Measurements from ENCODE around the gene ADAM12. TPM values are rescaled to one million over a fixed set of nuclear protein-coding genes. Genes with fewer than 3 reads are reported as not detected.

ADAM12 gene
- total and polyA plus RNA-seq, 2 of the 13 experiments (the other 11 are each of a cell fraction or from before 2014, with no cell fraction given) = not detected

DNA sequence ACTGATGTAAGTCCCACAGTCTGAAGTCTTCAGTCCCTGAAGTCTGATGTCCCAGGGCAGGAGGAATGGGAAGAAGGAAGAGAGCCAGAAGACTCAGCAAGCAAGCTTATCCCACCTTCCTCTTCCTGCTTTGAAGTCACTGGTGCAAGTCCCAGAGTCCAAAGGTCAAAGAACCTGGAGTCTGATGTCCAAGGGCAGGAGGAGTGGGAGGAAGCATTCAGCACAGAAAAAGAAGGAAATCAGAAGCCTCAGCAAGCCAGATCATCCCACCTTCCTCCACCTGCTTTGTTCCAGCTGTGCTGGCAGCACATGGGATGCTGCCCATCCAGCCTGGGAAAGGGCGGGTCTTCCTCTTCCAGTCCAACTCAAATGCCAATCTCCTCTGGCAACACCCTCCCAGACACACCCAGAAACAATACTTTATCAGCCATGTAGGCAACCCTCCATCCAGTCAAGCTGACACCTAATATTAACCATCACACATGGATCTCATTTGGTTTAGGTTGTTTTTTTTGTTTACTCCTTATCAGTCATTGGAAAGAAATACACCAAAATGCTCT, 50.9 kb downstream of the ADAM12 start (continued):
- TF ChIP-seq, protein P1, sequence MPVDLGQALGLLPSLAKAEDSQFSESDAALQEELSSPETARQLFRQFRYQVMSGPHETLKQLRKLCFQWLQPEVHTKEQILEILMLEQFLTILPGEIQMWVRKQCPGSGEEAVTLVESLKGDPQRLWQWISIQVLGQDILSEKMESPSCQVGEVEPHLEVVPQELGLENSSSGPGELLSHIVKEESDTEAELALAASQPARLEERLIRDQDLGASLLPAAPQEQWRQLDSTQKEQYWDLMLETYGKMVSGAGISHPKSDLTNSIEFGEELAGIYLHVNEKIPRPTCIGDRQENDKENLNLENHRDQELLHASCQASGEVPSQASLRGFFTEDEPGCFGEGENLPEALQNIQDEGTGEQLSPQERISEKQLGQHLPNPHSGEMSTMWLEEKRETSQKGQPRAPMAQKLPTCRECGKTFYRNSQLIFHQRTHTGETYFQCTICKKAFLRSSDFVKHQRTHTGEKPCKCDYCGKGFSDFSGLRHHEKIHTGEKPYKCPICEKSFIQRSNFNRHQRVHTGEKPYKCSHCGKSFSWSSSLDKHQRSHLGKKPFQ (CRISPR knock-in tag; IDR thresholded peaks at IDR 0.05; ENCODE audit: insufficient replicate concordance) = no peak

DNA sequence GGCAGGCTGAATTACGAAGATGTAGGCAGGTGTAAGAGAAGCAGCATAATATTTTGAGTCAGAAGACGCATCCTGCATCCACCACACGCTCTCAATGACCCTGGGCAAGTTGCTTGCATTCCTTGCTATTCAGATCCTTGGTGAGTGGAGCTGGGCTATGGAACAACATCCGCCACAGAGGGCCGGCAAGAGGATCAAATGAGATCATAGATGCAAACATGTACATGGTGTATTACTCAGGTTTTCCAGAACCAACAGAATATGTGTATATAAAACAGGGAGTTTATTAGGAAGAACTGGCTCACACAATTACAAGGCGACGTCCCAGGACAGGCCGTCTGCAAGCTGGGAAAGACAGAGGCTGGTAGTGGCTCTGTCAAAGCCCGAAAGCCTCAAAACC, 51.5 kb downstream of the ADAM12 start:
- CTCF ChIA-PET (ENCODE audit: low intra/inter-chr PET ratio, low total read pairs) = no interaction called here
- in situ Hi-C loops (cut with HindIII; ENCODE audit: extremely low pct_ligation_motif_present, low pct_unique_long_range_greater_than_20kb) = no loop called here
- H2AFZ ChIP-seq (ENCODE audit: low read length) = no peak overlapping the region
- H3K4me2 ChIP-seq (ENCODE audit: low read depth, low read length) = no peak overlapping the region
- peaks cover 0 to 4% of the 10 kb centered on the region in 2 experiments; a peak in 1 of 5 replicates for H3K27me3 ChIP-seq (ENCODE audit: control insufficient read depth in 1 of 2, insufficient read depth in 2 of 2, low read length in 2 of 2)
- BruUV-seq (replicated peaks) = no TSS peak
- no peaks in the 10 kb centered on the region for H4K20me1 ChIP-seq (ENCODE audit: insufficient read depth, low read length)
- H3K9me3 ChIP-seq (ENCODE audit: low read length) = no peaks in the 10 kb centered on the region
- no peak for DNase-seq (ENCODE audit: low spot score)
- intact Hi-C loops (cut with micrococcal nuclease; ENCODE audit: unreplicated experiment) = no loop called here
- H3K4me1 ChIP-seq (ENCODE audit: insufficient read depth, low read length) = no peaks in the 10 kb centered on the region
- H3K4me3 ChIP-seq (replicated peaks in 1 of 3; ENCODE audit: insufficient read depth in 1 of 3, low read depth in 2 of 3, low read length in 3 of 3) = no peak overlapping the region
- H3K27ac ChIP-seq (ENCODE audit: extremely low read length, insufficient read depth, low read length) = no peak overlapping the region
- no peak overlapping the region for H3K9ac ChIP-seq (ENCODE audit: insufficient read depth, low read depth, low read length)
- ATAC-seq = no peak
- FAIRE-seq = no peak
- WGBS (ENCODE audit: low lambda C conversion rate) = 35% methylated on average over 9 of the region's 9 CpGs
- POLR2A ChIA-PET = no interaction called here
- H3K79me2 ChIP-seq (ENCODE audit: insufficient read depth, low read length) = no peaks in the 10 kb centered on the region
- no peaks in the 10 kb centered on the region for H3K36me3 ChIP-seq (replicated peaks in 1 of 2; ENCODE audit: control insufficient read depth in 1 of 2, insufficient read depth in 2 of 2, low read length in 2 of 2)
- TF ChIP-seq ZNF75D (CRISPR knock-in tag; IDR thresholded peaks at IDR 0.05; ENCODE audit: borderline replicate concordance) = no peak
- no peak for TF ChIP-seq MED8 (CRISPR knock-in tag; IDR thresholded peaks at IDR 0.05; ENCODE audit: insufficient replicate concordance)
- TF ChIP-seq HNF4G (IDR thresholded peaks at IDR 0.05; ENCODE audit: borderline replicate concordance, low read depth, low read length) = no peak
- no peak for TF ChIP-seq HNF4G (CRISPR knock-in tag; IDR thresholded peaks at IDR 0.05; ENCODE audit: borderline replicate concordance, low read depth)
- TF ChIP-seq, protein P2, sequence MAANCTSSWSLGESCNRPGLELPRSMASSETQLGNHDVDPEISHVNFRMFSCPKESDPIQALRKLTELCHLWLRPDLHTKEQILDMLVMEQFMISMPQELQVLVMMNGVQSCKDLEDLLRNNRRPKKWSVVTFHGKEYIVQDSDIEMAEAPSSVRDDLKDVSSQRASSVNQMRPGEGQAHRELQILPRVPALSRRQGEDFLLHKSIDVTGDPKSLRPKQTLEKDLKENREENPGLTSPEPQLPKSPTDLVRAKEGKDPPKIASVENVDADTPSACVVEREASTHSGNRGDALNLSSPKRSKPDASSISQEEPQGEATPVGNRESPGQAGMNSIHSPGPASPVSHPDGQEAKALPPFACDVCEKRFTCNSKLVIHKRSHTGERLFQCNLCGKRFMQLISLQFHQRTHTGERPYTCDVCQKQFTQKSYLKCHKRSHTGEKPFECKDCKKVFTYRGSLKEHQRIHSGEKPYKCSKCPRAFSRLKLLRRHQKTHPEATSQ (CRISPR knock-in tag; IDR thresholded peaks at IDR 0.05; ENCODE audit: borderline replicate concordance) = no peak
- TF ChIP-seq MEF2D (CRISPR knock-in tag; IDR thresholded peaks at IDR 0.05) = no peak
- TF ChIP-seq, protein P3, sequence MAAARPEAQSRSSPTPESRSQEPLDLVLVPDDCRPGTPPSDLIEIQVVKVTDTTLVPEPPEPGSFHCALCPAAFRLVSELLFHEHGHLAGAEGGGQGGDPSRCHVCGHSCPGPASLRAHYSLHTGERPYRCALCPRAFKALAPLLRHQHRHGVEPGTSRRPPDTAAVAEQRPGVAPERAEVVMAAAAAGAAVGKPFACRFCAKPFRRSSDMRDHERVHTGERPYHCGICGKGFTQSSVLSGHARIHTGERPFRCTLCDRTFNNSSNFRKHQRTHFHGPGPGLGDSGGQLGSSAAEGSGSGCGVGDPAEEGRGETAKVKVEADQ (CRISPR knock-in tag; IDR thresholded peaks at IDR 0.05; ENCODE audit: borderline replicate concordance) = no peak
- no peak for TF ChIP-seq ZNF550 (CRISPR knock-in tag; IDR thresholded peaks at IDR 0.05; ENCODE audit: borderline replicate concordance)
- TF ChIP-seq, protein P4, sequence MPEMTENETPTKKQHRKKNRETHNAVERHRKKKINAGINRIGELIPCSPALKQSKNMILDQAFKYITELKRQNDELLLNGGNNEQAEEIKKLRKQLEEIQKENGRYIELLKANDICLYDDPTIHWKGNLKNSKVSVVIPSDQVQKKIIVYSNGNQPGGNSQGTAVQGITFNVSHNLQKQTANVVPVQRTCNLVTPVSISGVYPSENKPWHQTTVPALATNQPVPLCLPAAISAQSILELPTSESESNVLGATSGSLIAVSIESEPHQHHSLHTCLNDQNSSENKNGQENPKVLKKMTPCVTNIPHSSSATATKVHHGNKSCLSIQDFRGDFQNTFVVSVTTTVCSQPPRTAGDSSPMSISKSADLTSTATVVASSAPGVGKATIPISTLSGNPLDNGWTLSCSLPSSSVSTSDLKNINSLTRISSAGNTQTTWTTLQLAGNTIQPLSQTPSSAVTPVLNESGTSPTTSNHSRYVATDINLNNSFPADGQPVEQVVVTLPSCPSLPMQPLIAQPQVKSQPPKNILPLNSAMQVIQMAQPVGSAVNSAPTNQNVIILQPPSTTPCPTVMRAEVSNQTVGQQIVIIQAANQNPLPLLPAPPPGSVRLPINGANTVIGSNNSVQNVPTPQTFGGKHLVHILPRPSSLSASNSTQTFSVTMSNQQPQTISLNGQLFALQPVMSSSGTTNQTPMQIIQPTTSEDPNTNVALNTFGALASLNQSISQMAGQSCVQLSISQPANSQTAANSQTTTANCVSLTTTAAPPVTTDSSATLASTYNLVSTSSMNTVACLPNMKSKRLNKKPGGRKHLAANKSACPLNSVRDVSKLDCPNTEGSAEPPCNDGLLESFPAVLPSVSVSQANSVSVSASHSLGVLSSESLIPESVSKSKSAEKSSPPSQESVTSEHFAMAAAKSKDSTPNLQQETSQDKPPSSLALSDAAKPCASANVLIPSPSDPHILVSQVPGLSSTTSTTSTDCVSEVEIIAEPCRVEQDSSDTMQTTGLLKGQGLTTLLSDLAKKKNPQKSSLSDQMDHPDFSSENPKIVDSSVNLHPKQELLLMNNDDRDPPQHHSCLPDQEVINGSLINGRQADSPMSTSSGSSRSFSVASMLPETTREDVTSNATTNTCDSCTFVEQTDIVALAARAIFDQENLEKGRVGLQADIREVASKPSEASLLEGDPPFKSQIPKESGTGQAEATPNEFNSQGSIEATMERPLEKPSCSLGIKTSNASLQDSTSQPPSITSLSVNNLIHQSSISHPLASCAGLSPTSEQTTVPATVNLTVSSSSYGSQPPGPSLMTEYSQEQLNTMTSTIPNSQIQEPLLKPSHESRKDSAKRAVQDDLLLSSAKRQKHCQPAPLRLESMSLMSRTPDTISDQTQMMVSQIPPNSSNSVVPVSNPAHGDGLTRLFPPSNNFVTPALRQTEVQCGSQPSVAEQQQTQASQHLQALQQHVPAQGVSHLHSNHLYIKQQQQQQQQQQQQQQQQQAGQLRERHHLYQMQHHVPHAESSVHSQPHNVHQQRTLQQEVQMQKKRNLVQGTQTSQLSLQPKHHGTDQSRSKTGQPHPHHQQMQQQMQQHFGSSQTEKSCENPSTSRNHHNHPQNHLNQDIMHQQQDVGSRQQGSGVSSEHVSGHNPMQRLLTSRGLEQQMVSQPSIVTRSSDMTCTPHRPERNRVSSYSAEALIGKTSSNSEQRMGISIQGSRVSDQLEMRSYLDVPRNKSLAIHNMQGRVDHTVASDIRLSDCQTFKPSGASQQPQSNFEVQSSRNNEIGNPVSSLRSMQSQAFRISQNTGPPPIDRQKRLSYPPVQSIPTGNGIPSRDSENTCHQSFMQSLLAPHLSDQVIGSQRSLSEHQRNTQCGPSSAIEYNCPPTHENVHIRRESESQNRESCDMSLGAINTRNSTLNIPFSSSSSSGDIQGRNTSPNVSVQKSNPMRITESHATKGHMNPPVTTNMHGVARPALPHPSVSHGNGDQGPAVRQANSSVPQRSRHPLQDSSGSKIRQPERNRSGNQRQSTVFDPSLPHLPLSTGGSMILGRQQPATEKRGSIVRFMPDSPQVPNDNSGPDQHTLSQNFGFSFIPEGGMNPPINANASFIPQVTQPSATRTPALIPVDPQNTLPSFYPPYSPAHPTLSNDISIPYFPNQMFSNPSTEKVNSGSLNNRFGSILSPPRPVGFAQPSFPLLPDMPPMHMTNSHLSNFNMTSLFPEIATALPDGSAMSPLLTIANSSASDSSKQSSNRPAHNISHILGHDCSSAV (CRISPR knock-in tag; IDR thresholded peaks at IDR 0.05; ENCODE audit: borderline replicate concordance) = no peak
